Activated CD4-positive, alpha-beta T cell treated with anti-CD3 and anti-CD28 coated beads, Interleukin-2, amount 50 U/mL, for 16 hours (primary cell): ENCODE data around the gene TCF4.

Source experiments
- DNase-seq: peaks from one replicate; pipeline ENCODE4 v3.0.0-alpha.2; 2020

Gene TCF4

GRCh38 chr18:55588111-55588869, at the start of gene TCF4:
TSS of gene TCF4 (minus strand) at chr18:55588192. CDS start at chr18:55587116, 1,076 bp downstream.
- DNase-seq: no peak

- no peak for DNase-seq
Measured at GRCh38 chr18:55637204-55637603, 49.2 kb upstream of the TCF4 start.

GRCh38 chr18:55635439-55635838, 47.4 kb upstream of the TCF4 start:
- no peak for DNase-seq

GRCh38 chr18:55634545-55634944, 46.6 kb upstream of the TCF4 start:
- DNase-seq: no peak

- DNase-seq: no peak
Measured at GRCh38 chr18:55633032-55633431, 45.0 kb upstream of the TCF4 start.

- DNase-seq: no peak
Measured at GRCh38 chr18:55629133-55629532, 41.1 kb upstream of the TCF4 start.

GRCh38 chr18:55627007-55627406, 39.0 kb upstream of the TCF4 start:
- DNase-seq: no peak

- DNase-seq: no peak
Measured at GRCh38 chr18:55625901-55626300, 37.9 kb upstream of the TCF4 start.

GRCh38 chr18:55623626-55624025, 35.6 kb upstream of the TCF4 start:
- DNase-seq: no peak

GRCh38 chr18:55610506-55610905, 22.5 kb upstream of the TCF4 start:
- no peak for DNase-seq

GRCh38 chr18:55609160-55609825, 21.3 kb upstream of the TCF4 start:
- DNase-seq: no peak

- DNase-seq: no peak
Measured at GRCh38 chr18:55608497-55608896, 20.5 kb upstream of the TCF4 start.

- no peak for DNase-seq
Measured at GRCh38 chr18:55607773-55608172, 19.8 kb upstream of the TCF4 start.

GRCh38 chr18:55605733-55606338, 17.8 kb upstream of the TCF4 start:
- no peak for DNase-seq

GRCh38 chr18:55603775-55604174, 15.8 kb upstream of the TCF4 start:
- DNase-seq: no peak

GRCh38 chr18:55593888-55594287, 5.9 kb upstream of the TCF4 start:
- no peak for DNase-seq

- no peak for DNase-seq
Measured at GRCh38 chr18:55592572-55592971, 4.6 kb upstream of the TCF4 start.

GRCh38 chr18:55592106-55592505, 4.1 kb upstream of the TCF4 start:
- no peak for DNase-seq

GRCh38 chr18:55589625-55590291, 1.8 kb upstream of the TCF4 start:
- DNase-seq: peak; percentile 87

- no peak for DNase-seq
Measured at GRCh38 chr18:55588870-55589595, 1.0 kb upstream of the TCF4 start.

GRCh38 chr18:55587418-55588110, 428 bp downstream of the TCF4 start:
- DNase-seq: no peak

- no peak for DNase-seq
Measured at GRCh38 chr18:55585920-55586561, 2.0 kb downstream of the TCF4 start.
